ENCODE results near the gene MPZL1. TPM values are rescaled to one million over a fixed set of nuclear protein-coding genes. Genes with fewer than 3 reads are reported as not detected.

Gene MPZL1
- total RNA-seq, 1 experiment from 2014 or later = 71.7 TPM

DNA sequence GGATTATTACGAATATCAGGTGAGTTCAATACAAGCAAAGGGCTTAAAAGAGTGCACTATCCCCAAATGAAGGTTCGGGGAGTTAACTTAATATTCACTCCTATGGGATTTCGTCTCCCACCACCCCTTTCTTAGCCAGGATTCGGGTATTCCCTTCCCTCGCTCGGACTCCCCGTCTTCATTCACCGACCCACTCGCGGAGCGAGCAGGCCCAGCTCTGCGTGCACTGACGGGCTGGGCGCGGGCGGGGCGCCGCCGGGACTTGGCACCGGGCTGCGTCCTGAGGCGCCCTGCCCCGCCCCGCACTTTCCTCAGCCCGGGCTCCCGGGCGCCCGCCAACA lies 7.7 kb upstream of the MPZL1 start (continued):
- TF ChIP-seq JUN (CRISPR knock-in tag; IDR thresholded peaks at IDR 0.05) (no peak), CREM (CRISPR knock-in tag; IDR thresholded peaks at IDR 0.05) (no peak; the same call in none of the 2 replicates), ZNF317 (CRISPR knock-in tag; IDR thresholded peaks at IDR 0.05; ENCODE audit: borderline replicate concordance, low read depth) (no peak; the same call in 1 of the 2 replicates), IRF2 (CRISPR knock-in tag; IDR thresholded peaks at IDR 0.05; ENCODE audit: borderline replicate concordance, low read depth) (no peak)
- TF ChIP-seq, protein P1, sequence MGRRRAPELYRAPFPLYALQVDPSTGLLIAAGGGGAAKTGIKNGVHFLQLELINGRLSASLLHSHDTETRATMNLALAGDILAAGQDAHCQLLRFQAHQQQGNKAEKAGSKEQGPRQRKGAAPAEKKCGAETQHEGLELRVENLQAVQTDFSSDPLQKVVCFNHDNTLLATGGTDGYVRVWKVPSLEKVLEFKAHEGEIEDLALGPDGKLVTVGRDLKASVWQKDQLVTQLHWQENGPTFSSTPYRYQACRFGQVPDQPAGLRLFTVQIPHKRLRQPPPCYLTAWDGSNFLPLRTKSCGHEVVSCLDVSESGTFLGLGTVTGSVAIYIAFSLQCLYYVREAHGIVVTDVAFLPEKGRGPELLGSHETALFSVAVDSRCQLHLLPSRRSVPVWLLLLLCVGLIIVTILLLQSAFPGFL (CRISPR knock-in tag; IDR thresholded peaks at IDR 0.05; ENCODE audit: borderline replicate concordance) = no peak
- TF ChIP-seq, protein P2, sequence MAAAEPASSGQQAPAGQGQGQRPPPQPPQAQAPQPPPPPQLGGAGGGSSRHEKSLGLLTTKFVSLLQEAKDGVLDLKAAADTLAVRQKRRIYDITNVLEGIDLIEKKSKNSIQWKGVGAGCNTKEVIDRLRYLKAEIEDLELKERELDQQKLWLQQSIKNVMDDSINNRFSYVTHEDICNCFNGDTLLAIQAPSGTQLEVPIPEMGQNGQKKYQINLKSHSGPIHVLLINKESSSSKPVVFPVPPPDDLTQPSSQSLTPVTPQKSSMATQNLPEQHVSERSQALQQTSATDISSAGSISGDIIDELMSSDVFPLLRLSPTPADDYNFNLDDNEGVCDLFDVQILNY (CRISPR knock-in tag; IDR thresholded peaks at IDR 0.05) = peak; percentile 62; the same call in 1 of the 2 replicates
- TF ChIP-seq, protein P3, sequence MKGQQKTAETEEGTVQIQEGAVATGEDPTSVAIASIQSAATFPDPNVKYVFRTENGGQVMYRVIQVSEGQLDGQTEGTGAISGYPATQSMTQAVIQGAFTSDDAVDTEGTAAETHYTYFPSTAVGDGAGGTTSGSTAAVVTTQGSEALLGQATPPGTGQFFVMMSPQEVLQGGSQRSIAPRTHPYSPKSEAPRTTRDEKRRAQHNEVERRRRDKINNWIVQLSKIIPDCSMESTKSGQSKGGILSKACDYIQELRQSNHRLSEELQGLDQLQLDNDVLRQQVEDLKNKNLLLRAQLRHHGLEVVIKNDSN (CRISPR knock-in tag; IDR thresholded peaks at IDR 0.05) = peak; percentile 41; the same call in 1 of the 2 replicates

DNA sequence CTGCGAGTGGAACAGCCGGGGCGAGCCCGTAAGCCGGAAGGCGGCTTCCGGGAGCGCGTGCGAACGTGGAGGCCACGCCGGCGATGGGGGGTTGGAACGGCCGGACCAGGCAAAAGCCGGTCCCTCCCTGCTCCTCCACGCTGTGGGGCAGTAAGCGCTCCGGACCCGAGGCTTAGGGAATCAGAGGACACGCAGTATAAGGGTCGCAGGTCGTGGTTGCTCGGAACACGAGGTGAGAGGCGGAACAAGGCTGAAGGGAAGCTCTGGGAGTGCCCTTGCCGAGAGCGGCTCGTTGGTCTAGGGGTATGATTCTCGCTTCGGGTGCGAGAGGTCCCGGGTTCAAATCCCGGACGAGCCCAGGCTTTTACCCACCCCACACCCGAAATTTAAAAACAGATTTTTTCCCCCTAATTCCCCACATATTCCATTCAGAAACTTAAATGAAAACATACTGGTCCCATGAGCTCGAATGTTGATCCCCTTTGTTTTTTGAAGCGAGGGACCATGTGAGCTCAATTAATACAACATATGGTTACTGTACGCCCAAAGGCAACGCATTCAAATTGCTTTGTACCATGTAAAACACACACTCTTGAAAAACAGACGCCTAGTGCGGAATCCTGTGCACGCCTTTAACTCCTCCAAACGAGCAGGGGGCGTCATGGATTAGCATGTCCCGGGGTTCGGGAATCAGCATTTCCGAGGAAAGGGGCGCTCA lies 7.2 kb upstream of the MPZL1 start:
- ChIA-PET CTCF (interaction anchor here (0.9 to 1.1 kb wide), 4 partner anchors 27 to 142 kb away, joined by 3 to 6 read pairs (median 3); no protein-coding TSS in a partner anchor), POLR2A (no interaction called here)
- Mint-ChIP-seq H3K4me3 (peak overlapping the region; percentile 93), H3K36me3 (no peaks in the 10 kb centered on the region), H3K4me1 (peaks cover 18% of the 10 kb centered on the region), H3K27me3 (ENCODE audit: low read depth) (peaks cover 29% of the 10 kb centered on the region), H3K9me3 (no peaks in the 10 kb centered on the region), H3K27ac (peak overlapping the region; percentile 17)
- peak; percentile 92 for DNase-seq (ENCODE audit: low spot score)
- peak; percentile 35 for ATAC-seq
- TF ChIP-seq, protein P4, sequence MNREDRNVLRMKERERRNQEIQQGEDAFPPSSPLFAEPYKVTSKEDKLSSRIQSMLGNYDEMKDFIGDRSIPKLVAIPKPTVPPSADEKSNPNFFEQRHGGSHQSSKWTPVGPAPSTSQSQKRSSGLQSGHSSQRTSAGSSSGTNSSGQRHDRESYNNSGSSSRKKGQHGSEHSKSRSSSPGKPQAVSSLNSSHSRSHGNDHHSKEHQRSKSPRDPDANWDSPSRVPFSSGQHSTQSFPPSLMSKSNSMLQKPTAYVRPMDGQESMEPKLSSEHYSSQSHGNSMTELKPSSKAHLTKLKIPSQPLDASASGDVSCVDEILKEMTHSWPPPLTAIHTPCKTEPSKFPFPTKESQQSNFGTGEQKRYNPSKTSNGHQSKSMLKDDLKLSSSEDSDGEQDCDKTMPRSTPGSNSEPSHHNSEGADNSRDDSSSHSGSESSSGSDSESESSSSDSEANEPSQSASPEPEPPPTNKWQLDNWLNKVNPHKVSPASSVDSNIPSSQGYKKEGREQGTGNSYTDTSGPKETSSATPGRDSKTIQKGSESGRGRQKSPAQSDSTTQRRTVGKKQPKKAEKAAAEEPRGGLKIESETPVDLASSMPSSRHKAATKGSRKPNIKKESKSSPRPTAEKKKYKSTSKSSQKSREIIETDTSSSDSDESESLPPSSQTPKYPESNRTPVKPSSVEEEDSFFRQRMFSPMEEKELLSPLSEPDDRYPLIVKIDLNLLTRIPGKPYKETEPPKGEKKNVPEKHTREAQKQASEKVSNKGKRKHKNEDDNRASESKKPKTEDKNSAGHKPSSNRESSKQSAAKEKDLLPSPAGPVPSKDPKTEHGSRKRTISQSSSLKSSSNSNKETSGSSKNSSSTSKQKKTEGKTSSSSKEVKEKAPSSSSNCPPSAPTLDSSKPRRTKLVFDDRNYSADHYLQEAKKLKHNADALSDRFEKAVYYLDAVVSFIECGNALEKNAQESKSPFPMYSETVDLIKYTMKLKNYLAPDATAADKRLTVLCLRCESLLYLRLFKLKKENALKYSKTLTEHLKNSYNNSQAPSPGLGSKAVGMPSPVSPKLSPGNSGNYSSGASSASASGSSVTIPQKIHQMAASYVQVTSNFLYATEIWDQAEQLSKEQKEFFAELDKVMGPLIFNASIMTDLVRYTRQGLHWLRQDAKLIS (CRISPR knock-in tag; IDR thresholded peaks at IDR 0.05; ENCODE audit: borderline replicate concordance) = no peak
- 0 out of 2 replicates have a peak, but pooled peaks have one; percentile 54 for TF ChIP-seq TEAD4 (CRISPR knock-in tag; IDR thresholded peaks at IDR 0.05)
- peak; percentile 92; the same call in 1 of the 2 replicates for TF ChIP-seq TEAD1 (CRISPR knock-in tag; IDR thresholded peaks at IDR 0.05)
- TF ChIP-seq, protein P2 (CRISPR knock-in tag; IDR thresholded peaks at IDR 0.05) = 0 out of 2 replicates have a peak, but pooled peaks have one; percentile 8
- TF ChIP-seq, protein P5, sequence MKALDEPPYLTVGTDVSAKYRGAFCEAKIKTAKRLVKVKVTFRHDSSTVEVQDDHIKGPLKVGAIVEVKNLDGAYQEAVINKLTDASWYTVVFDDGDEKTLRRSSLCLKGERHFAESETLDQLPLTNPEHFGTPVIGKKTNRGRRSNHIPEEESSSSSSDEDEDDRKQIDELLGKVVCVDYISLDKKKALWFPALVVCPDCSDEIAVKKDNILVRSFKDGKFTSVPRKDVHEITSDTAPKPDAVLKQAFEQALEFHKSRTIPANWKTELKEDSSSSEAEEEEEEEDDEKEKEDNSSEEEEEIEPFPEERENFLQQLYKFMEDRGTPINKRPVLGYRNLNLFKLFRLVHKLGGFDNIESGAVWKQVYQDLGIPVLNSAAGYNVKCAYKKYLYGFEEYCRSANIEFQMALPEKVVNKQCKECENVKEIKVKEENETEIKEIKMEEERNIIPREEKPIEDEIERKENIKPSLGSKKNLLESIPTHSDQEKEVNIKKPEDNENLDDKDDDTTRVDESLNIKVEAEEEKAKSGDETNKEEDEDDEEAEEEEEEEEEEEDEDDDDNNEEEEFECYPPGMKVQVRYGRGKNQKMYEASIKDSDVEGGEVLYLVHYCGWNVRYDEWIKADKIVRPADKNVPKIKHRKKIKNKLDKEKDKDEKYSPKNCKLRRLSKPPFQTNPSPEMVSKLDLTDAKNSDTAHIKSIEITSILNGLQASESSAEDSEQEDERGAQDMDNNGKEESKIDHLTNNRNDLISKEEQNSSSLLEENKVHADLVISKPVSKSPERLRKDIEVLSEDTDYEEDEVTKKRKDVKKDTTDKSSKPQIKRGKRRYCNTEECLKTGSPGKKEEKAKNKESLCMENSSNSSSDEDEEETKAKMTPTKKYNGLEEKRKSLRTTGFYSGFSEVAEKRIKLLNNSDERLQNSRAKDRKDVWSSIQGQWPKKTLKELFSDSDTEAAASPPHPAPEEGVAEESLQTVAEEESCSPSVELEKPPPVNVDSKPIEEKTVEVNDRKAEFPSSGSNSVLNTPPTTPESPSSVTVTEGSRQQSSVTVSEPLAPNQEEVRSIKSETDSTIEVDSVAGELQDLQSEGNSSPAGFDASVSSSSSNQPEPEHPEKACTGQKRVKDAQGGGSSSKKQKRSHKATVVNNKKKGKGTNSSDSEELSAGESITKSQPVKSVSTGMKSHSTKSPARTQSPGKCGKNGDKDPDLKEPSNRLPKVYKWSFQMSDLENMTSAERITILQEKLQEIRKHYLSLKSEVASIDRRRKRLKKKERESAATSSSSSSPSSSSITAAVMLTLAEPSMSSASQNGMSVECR (CRISPR knock-in tag; IDR thresholded peaks at IDR 0.05; ENCODE audit: borderline replicate concordance) = peak; percentile 68; the same call in 1 of the 2 replicates
- TF ChIP-seq, protein P6, sequence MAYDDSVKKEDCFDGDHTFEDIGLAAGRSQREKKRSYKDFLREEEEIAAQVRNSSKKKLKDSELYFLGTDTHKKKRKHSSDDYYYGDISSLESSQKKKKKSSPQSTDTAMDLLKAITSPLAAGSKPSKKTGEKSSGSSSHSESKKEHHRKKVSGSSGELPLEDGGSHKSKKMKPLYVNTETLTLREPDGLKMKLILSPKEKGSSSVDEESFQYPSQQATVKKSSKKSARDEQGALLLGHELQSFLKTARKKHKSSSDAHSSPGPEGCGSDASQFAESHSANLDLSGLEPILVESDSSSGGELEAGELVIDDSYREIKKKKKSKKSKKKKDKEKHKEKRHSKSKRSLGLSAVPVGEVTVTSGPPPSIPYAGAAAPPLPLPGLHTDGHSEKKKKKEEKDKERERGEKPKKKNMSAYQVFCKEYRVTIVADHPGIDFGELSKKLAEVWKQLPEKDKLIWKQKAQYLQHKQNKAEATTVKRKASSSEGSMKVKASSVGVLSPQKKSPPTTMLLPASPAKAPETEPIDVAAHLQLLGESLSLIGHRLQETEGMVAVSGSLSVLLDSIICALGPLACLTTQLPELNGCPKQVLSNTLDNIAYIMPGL (CRISPR knock-in tag; IDR thresholded peaks at IDR 0.05) = peak; percentile 100
- peak; percentile 39; the same call in 1 of the 2 replicates for TF ChIP-seq HMGA2 (CRISPR knock-in tag; IDR thresholded peaks at IDR 0.05)
- peak; percentile 59; the same call in 1 of the 2 replicates for TF ChIP-seq EMX1 (CRISPR knock-in tag; IDR thresholded peaks at IDR 0.05)
- TF ChIP-seq ZBTB21 (CRISPR knock-in tag; IDR thresholded peaks at IDR 0.05; ENCODE audit: borderline replicate concordance) = no peak
- TF ChIP-seq TP53 (CRISPR knock-in tag; IDR thresholded peaks at IDR 0.05) = no peak
- TF ChIP-seq GTF2I (CRISPR knock-in tag; conservative IDR thresholded peaks at IDR 0.05) = 0 out of 2 replicates have a peak, but pooled peaks have one; percentile 25
- TF ChIP-seq, protein P7, sequence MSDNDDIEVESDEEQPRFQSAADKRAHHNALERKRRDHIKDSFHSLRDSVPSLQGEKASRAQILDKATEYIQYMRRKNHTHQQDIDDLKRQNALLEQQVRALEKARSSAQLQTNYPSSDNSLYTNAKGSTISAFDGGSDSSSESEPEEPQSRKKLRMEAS (CRISPR knock-in tag; IDR thresholded peaks at IDR 0.05) = 0 out of 2 replicates have a peak, but pooled peaks have one; percentile 81
- TF ChIP-seq MYBL2 (CRISPR knock-in tag; IDR thresholded peaks at IDR 0.05) = 0 out of 2 replicates have a peak, but pooled peaks have one; percentile 63
- TF ChIP-seq FOXJ3 (CRISPR knock-in tag; IDR thresholded peaks at IDR 0.05; ENCODE audit: borderline replicate concordance) = no peak
- peak; percentile 56 for TF ChIP-seq CREM (CRISPR knock-in tag; IDR thresholded peaks at IDR 0.05)

All from WTC11 (cell line).